Uterine smooth muscle cell (primary cell): ENCODE measurements around the gene FHL1. TPM values are rescaled to one million over a fixed set of nuclear protein-coding genes. Genes with fewer than 3 reads are reported as not detected.

ENCODE experiments used
- total RNA-seq: library from RNA; depleted of rRNA; stranded (reverse); fragments of >200 nt; gene quantifications from 2 replicates; pipeline ENCODE4 v1.2.3, GENCODE V29; 2014

Gene FHL1
- 44.3 and 106 TPM in 2 replicates for total RNA-seq

GRCh38 chrX:136147315-136147901 is at the start of gene FHL1:
TSS of gene FHL1 (plus strand) at chrX:136147533.

GRCh38 chrX:136251041-136251991 is 104.0 kb downstream of the FHL1 start, which contains the start of gene MAP7D3:
TSS of gene MAP7D3 (minus strand) at chrX:136251400. CDS start at chrX:136251358, 42 bp downstream.

Other genes with a start within 250 kb of the FHL1 start
- gene MMGT1, start 173.5 kb upstream of the FHL1 start, total RNA-seq, result 9.1 and 9.3 TPM in 2 replicates
- 29.2 and 38.4 TPM in 2 replicates for gene SLC9A6, start 162.1 kb upstream of the FHL1 start, total RNA-seq
- gene MAP7D3, start 103.9 kb downstream of the FHL1 start, total RNA-seq, result 12.9 and 16.4 TPM in 2 replicates
- not detected in 2 replicates for gene ADGRG4, start 153.4 kb downstream of the FHL1 start, total RNA-seq